Measurements from ENCODE around the gene RGS6. TPM values are rescaled to one million over a fixed set of nuclear protein-coding genes. Genes with fewer than 3 reads are reported as not detected.

RGS6 gene
- total and polyA plus RNA-seq, 2 of the 4 experiments (the other 2 are of a cell fraction) = not detected

DNA sequence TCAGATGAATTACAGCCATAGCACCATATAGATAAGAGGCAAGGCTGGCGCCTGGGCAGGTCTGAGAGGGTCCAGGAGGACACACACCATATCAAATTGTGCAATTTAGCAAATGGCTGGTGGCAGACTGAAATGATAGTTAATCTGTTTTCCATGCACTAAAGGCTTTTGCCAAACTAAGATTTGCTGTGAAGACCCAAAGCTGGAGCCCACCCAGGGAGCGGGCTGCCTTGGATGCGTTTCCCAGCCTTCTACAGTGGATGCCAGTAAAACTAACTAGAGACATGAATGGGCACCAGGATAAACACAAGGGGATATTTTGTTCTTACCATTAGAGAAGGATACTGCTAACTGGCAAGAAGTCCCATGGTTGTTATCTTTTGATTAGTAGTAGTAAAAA lies 486.6 kb downstream of the RGS6 start:
- H2AK9ac ChIP-seq (replicated peaks; ENCODE audit: low read depth, low read length, poor library complexity) = no peak overlapping the region
- no peak overlapping the region for H4K91ac ChIP-seq (ENCODE audit: insufficient read depth, low read depth, low read length)
- in situ Hi-C loops (cut with MboI; ENCODE audit: low sequenced_read_pairs) = no loop called here
- H2BK15ac ChIP-seq (ENCODE audit: low read depth, low read length) = no peak overlapping the region
- H2AK5ac ChIP-seq (ENCODE audit: low read depth, low read length) = no peak overlapping the region
- no peak overlapping the region for H3K4ac ChIP-seq (ENCODE audit: low read depth, low read length)
- no peak overlapping the region for H2BK20ac ChIP-seq (ENCODE audit: low read depth, low read length)
- no peak overlapping the region for H4K5ac ChIP-seq (ENCODE audit: low read depth, low read length)
- no peak overlapping the region for H2BK5ac ChIP-seq (ENCODE audit: low read depth, low read length, poor library complexity, severe bottlenecking)
- no peak overlapping the region for H3K18ac ChIP-seq (ENCODE audit: low read depth, low read length)
- H3K9me1 ChIP-seq (ENCODE audit: insufficient read depth, low read length) = no peaks in the 10 kb centered on the region
- H2AFZ ChIP-seq (replicated peaks; ENCODE audit: low read length, poor library complexity) = no peak overlapping the region
- dilution Hi-C loops (cut with HindIII; ENCODE audit: low sequenced_read_pairs, unreplicated experiment) = no loop called here
- H3K14ac ChIP-seq (replicated peaks; ENCODE audit: low read depth, low read length) = no peak overlapping the region
- no peak overlapping the region for H2BK120ac ChIP-seq (ENCODE audit: low read depth, low read length)
- ATAC-seq (ENCODE audit: low read depth) = no peak
- H3K4me3 ChIP-seq (ENCODE audit: insufficient read depth, low read depth, low read length) = no peak overlapping the region
- H3K79me1 ChIP-seq (ENCODE audit: low read depth in 1 of 2, low read length in 2 of 2) = no peaks in the 10 kb centered on the region
- no peak overlapping the region for H4K8ac ChIP-seq (ENCODE audit: low read depth in 2 of 2, low read length in 2 of 2)
- no peaks in the 10 kb centered on the region for H4K20me1 ChIP-seq (ENCODE audit: insufficient read depth, low read length)
- no peak for DNase-seq
- no peak overlapping the region for H3K23ac ChIP-seq (ENCODE audit: low read depth, low read length)
- TF ChIP-seq FOS (IDR thresholded peaks at IDR 0.05; ENCODE audit: low read depth, low read length) (no peak), RAD21 (IDR thresholded peaks at IDR 0.05; ENCODE audit: low read length) (no peak), CHD1 (IDR thresholded peaks at IDR 0.05; ENCODE audit: low read depth, low read length) (no peak), BHLHE40 (IDR thresholded peaks at IDR 0.05; ENCODE audit: low read depth, low read length) (no peak), RCOR1 (IDR thresholded peaks at IDR 0.05; ENCODE audit: insufficient replicate concordance, low read length) (no peak), RFX5 (IDR thresholded peaks at IDR 0.05; ENCODE audit: low read depth, low read length) (no peak), MAFK (IDR thresholded peaks at IDR 0.05; ENCODE audit: low read depth, low read length) (no peak), MAZ (IDR thresholded peaks at IDR 0.05; ENCODE audit: borderline replicate concordance, low read depth, low read length) (no peak), POLR2A (IDR thresholded peaks at IDR 0.05; ENCODE audit: low read depth, low read length) (no peak), MXI1 (IDR thresholded peaks at IDR 0.05; ENCODE audit: borderline replicate concordance, low read depth, low read length) (no peak), CEBPB (IDR thresholded peaks at IDR 0.05; ENCODE audit: low read depth, low read length) (no peak)
- TF ChIP-seq, protein P1, sequence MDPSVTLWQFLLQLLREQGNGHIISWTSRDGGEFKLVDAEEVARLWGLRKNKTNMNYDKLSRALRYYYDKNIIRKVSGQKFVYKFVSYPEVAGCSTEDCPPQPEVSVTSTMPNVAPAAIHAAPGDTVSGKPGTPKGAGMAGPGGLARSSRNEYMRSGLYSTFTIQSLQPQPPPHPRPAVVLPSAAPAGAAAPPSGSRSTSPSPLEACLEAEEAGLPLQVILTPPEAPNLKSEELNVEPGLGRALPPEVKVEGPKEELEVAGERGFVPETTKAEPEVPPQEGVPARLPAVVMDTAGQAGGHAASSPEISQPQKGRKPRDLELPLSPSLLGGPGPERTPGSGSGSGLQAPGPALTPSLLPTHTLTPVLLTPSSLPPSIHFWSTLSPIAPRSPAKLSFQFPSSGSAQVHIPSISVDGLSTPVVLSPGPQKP (IDR thresholded peaks at IDR 0.05; ENCODE audit: borderline replicate concordance, low read depth, low read length) = no peak
- TF ChIP-seq, protein P2, sequence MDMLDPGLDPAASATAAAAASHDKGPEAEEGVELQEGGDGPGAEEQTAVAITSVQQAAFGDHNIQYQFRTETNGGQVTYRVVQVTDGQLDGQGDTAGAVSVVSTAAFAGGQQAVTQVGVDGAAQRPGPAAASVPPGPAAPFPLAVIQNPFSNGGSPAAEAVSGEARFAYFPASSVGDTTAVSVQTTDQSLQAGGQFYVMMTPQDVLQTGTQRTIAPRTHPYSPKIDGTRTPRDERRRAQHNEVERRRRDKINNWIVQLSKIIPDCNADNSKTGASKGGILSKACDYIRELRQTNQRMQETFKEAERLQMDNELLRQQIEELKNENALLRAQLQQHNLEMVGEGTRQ (IDR thresholded peaks at IDR 0.05; ENCODE audit: low read depth, low read length) = no peak
- TF ChIP-seq, protein P3, sequence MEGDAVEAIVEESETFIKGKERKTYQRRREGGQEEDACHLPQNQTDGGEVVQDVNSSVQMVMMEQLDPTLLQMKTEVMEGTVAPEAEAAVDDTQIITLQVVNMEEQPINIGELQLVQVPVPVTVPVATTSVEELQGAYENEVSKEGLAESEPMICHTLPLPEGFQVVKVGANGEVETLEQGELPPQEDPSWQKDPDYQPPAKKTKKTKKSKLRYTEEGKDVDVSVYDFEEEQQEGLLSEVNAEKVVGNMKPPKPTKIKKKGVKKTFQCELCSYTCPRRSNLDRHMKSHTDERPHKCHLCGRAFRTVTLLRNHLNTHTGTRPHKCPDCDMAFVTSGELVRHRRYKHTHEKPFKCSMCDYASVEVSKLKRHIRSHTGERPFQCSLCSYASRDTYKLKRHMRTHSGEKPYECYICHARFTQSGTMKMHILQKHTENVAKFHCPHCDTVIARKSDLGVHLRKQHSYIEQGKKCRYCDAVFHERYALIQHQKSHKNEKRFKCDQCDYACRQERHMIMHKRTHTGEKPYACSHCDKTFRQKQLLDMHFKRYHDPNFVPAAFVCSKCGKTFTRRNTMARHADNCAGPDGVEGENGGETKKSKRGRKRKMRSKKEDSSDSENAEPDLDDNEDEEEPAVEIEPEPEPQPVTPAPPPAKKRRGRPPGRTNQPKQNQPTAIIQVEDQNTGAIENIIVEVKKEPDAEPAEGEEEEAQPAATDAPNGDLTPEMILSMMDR (conservative IDR thresholded peaks at IDR 0.05; ENCODE audit: low read depth, low read length) = no peak
- ChIA-PET CTCF (no interaction called here), POLR2A (ENCODE audit: unreplicated experiment) (no interaction called here)
- intact Hi-C loops (cut with micrococcal nuclease) = no loop called here
- no peaks in the 10 kb centered on the region for H3K4me1 ChIP-seq (ENCODE audit: control insufficient read depth, insufficient read depth, low read length)
- no peak overlapping the region for H3K56ac ChIP-seq (ENCODE audit: extremely low read depth, insufficient read depth, low read length)
- H3K9ac ChIP-seq (ENCODE audit: low read depth, low read length) = no peak overlapping the region
- BruUV-seq (replicated peaks) = no TSS peak
- H3K9me3 ChIP-seq (ENCODE audit: control insufficient read depth, insufficient read depth, low read length) = no peaks in the 10 kb centered on the region
- no peaks in the 10 kb centered on the region for H3K36me3 ChIP-seq (ENCODE audit: control insufficient read depth, insufficient read depth, low read length)
- no peak overlapping the region for H3K27ac ChIP-seq (ENCODE audit: insufficient read depth, low read length)
- no peak overlapping the region for H3K4me2 ChIP-seq (ENCODE audit: low read depth, low read length)
- 20% methylated on average over 2 of the region's 3 CpGs; no CpG with 5 or more reads in 1 of the 2 experiments for WGBS, 2 experiments (ENCODE audit: extremely low coverage in 2 of 2, insufficient read length in 1 of 2)
- peaks cover 5% of the 10 kb centered on the region for H3K27me3 ChIP-seq (ENCODE audit: control insufficient read depth, insufficient read depth, low read length)
